Activated CD4-positive, alpha-beta T cell treated with anti-CD3 and anti-CD28 coated beads, Interleukin-2, amount 50 U/mL, for 24 hours (primary cell): ENCODE measurements around the gene GOLGA1.
A peak's percentile ranks its signal among the peaks of the same experiment; 100 is the strongest.
"Not testable (repeated sequence)": the region's sequence is repeated elsewhere in the genome, so short reads cannot be mapped to it uniquely, and the experiment has no call there.

Experiments used
- DNase-seq, 2 donors: peaks; one replicate each; pipeline ENCODE4 v3.0.0-alpha.2; 2020; ENCODE audit warnings: low read depth in 1 of 2, low spot score in 1 of 2

Gene GOLGA1, protein sequence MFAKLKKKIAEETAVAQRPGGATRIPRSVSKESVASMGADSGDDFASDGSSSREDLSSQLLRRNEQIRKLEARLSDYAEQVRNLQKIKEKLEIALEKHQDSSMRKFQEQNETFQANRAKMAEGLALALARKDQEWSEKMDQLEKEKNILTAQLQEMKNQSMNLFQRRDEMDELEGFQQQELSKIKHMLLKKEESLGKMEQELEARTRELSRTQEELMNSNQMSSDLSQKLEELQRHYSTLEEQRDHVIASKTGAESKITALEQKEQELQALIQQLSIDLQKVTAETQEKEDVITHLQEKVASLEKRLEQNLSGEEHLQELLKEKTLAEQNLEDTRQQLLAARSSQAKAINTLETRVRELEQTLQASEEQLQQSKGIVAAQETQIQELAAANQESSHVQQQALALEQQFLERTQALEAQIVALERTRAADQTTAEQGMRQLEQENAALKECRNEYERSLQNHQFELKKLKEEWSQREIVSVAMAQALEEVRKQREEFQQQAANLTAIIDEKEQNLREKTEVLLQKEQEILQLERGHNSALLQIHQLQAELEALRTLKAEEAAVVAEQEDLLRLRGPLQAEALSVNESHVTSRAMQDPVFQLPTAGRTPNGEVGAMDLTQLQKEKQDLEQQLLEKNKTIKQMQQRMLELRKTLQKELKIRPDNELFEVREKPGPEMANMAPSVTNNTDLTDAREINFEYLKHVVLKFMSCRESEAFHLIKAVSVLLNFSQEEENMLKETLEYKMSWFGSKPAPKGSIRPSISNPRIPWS

DNA sequence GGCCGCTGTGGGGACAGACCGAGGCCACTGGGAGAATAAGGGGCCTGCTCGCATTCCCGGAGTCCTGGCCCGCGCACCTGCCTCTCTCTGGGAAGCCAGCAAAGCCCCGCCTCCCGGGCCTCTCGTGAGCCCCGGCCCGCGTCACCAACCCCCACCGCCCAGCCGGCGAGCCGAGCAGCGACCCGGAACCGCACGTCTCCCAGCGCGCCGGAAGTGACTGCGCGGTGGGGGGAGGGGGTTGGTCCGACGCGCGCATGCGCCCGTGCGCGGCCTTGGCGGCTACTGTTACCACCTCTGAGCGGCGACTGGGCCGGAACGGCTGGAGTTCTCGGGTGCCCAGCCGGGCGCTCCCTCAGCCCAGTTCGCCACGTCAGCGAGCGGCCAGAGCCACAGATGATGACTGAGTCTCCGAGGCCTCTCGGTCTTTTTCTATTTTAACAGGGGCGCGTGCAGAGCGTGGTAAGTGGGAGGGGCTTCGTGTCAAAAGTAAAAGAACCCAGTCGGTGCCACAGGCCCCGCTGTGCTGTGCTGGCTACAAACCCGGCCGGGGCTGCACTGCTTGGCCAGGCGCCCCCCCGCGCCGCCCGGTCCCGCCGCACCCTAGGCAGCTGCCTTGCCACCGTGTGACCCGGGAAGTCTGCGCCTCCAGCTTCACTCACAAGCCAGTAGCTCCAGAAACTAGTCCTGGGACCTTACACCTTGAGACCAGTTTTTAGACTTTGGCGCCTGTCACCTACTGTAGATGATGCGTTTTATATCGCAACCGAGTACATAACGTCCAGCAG is at the start of gene GOLGA1:
TSS of gene GOLGA1 (minus strand) at position 190 of the 785 bp plus-strand sequence. CDS start 2,372 bp downstream, outside the sequence.
- peak; percentile 87 to 89 for DNase-seq

DNA sequence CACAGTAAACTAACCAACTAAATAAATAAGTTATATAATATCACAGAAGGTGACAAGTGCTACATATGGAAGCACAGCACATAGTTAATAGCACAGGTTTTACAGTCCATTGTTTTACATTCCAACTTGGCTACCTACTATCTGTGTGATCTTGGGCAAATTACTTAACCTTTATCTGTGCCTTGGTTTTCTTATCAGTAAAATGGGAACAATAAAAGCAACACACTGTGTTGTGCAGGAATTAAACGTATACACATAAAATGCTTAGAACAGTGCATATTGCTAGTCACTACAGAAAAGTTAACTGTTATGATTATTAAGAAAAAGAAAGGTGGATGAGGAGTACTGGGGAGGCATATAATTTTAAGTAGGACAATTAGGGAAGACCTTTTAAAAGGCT is 42.8 kb upstream of the GOLGA1 start:
- no peak for DNase-seq

DNA sequence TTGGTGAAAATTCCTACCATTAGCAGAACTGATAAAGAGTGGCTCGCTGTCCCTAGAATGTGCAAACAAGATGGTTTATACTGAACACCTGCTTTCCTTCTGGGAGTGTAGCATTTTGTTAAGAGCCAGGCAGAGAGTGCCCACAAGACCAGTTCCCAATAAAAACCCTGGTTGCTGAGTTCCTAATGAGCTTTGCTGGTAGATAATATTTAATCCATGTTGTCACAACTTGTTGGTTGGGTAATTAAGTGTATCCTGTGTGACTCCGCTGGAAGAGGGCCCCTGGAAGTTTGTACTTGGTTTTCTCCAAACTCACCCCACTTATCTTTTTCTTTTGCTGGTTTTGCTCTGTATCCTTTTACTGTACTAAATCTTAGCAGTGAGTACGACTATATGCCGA is 39.5 kb upstream of the GOLGA1 start:
- DNase-seq: no peak

DNA sequence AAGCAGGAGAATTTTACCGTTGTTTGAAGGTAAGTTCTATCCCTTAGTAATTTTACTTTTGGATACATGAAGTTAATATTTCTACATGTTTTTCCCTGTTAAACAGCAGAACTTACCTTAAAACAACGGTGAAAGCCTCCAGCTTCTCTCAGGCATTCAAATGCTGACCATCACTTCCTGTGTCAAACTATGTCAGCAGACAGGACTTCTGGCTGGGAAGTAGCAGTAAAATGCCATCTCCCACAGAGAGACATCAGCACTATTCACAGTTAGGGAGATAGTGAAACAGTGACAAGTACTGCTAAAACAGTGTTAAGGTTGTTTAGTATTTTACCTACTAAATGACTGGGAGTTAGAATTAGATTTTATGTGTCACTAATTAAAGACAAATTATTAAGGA is 34.2 kb upstream of the GOLGA1 start:
- DNase-seq: no peak

DNA sequence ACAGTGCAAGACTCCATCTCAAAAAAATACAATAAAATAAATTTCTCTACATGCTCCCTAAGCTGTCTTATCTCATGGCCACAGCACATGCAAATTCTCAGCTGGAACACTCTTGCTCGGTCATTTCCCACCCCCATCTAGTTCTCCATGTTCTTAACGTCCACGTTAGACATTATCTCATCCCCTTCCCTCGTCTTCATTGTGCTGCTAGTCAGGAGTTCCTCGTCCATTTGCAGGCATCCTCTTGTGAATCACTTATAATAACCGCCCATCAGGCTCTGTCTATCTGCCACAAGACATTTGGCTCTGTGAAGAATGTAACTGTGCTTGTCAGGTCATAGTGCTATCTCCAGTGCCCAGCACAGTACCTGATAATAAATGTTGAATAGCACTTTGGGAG is 32.9 kb upstream of the GOLGA1 start:
- no peak for DNase-seq

DNA sequence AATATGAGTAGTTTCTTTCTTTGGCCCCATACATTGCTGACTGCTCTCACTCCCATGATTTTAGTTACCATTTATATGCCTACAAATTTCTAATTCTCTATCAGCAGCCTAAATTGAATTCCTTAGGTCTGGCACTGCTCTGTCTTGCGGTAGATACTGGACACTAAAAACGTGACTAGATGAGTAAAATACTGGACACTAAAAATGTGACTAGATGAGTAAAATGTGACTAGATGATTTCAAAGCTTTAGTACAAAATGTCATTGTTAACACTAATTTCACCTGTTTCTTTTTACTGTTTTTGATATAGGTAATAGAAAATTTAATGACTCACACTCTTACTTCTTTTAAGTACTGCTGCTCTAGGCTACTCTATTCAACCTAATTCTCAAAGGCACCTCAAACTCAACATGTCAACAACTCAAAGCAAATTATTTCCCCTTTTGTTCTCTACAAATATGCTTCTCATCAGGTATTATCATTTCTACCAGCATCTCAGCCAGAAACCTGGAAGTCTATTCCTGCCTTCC is 31.4 kb upstream of the GOLGA1 start:
- no peak for DNase-seq

DNA sequence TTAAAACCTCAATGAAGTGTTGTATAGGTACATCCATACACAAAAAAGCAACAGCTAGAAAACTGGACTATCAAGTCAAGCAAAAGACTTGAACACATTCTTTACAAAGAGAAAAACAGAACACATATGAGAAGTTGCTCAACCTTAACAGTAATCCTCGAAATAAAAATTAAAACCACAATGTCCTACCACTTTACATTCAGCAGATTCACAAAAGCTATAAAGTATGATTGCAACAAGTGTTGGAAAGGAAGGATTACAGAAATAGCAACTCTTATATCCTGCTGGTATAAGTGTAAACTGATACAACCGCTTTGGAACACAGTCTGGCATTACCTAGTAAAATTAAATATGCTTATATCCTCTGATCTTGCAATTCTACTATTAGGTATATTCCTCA is 28.5 kb upstream of the GOLGA1 start:
- no peak for DNase-seq

DNA sequence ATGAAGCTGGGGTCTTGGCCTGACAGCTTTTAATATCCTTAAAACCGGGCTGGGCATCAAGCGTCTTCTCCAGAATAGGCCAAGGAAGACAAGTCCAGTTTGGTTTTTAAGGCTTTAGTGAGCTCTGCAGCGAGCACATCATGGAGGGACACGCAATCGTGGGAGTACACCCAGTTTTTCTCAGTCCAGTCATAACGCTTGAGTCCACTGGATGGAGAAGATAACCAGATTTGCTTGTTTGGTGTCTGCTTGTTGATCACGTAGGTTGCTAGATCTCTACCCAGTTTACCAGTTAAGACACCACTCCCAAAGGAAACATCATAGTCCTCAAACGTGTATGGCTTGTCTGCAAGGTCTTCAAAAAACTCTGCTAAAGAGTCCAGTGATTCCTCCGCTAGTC is 27.4 kb upstream of the GOLGA1 start:
- no peak for DNase-seq

DNA sequence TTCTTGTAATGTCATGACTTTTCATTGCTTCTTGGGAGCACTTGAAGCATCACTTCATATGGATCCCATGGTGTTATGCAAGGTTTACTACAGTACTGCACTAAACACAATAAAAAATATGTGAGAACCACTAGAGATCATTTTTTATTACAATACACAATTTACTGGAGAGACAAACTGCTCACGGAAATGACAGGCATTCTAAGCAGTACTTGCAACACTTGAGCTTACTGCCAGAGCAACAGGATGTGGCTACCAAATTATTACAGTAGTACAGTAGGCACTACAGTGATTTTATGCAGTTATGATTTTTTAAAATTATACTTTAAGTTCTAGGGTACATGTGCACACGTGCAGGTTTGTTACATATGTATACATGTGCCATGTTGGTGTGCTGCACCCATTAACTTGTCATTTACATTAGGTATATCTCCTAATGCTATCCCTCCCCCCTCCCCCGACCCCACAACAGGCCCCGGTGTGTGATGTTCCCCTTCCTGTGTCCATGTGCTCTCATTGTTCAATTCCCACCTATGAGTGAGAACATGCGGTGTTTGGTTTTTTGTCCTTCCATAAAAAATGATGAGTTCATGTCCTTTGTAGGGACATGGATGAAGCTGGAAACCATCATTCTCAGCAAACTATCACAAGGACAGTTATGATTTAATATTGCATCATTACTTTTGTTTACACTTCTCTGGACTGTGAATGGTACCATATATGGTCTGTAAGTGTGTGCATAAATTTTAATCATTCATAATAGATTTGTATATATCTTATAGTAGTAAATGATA is 25.1 kb upstream of the GOLGA1 start:
- DNase-seq: not testable (repeated sequence)

DNA sequence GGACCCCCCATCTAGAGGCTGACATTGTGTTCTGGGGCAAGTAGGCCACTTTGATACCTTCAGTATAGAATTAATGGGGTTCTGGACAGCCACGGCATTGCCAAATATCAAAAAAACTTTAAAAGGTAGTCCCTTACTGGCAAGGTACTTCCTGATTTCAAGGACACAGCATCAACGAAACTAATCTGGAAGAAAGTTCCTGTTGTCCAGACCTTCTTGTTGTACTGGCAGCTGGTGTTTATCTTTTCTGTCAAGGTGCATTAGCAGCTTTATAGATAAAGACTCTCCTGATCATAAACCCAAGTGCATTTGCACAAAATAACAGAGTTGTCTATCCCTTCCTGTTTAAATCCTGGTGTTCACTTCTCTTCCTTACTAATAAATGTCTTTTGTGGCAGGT is 23.7 kb upstream of the GOLGA1 start:
- DNase-seq: no peak

DNA sequence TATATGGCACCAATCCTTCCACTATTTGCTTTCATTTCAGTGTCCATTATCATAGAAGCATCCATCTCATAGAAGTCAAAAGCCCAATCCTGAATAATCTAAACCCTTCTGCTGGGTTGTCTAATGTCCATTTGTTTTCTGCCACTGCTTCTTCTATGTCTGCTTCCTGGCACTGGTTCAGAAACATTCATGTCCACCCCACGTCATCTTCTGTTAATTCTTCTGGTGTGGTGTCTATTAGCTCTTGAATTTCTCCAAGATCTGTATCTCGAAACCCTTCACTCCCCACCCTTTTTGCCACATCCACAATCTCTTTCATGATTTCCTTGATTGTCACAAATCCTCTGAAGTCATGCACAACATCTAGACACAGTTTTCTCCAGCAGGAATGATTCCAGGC is 23.2 kb upstream of the GOLGA1 start:
- DNase-seq: no peak

DNA sequence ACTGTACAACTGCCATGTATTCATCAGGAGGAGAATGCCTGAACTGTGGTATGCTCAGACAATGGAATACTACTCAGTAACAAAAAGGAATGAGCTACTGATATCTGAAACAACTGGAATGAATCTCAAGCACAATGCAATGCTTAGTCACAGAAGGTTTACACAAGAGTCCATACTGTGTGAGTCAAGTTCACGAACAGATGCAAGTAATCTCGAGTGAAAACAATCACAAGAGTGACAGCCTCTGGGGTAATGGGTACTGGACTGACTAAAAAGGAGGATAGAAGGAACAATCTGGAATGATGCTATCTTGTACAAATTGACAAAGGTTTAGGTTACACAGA is 19.5 kb upstream of the GOLGA1 start:
- DNase-seq: no peak

DNA sequence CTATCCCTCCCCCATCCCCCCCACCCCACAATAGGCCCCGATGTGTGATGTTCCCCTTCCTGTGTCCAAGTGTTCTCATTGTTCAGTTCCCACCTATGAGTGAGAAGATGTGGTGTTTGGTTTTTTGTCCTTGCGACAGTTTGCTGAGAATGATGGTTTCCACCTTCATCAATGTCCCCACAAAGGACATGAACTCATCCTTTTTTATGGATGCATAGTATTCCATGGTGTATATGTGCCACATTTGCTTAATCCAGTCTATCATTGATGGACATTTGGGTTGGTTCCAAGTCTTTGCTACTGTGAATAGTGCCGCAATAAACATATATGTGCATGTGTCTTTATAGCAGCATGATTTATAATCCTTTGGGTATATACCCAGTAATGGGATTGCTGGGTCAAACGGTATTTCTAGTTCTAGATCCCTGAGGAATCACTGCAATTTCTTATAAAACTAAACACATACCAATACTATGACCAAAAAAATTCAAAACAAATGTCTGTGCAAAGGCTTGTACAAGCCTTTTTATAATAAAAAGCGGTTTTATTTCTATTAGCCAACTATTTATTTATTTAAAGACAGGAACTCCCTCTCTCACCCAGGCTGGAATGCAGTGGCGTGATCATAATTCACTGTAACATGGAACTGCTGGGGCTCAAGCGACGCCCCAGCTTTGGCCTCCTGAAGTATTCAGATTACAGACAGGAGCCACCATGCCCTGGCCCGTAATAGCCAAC is 19.0 kb upstream of the GOLGA1 start:
- not testable (repeated sequence) for DNase-seq

DNA sequence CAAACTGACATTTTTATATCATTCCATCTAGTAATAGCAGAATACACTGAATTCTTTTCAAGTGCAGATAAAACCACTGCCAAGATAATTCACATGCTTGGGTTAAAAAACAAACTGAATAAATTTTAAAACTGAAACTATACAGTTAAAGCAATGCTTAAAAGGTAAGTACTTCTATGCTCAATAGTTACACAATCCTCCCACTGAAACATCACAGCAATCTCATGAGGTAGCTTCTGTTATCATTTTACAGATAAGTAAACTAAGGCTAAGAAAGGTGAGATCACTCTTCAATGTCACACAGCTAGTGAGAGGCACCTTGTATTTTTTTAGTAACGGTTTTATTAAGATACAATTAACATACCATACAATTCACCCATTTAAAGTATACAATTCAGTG is 13.4 kb upstream of the GOLGA1 start:
- DNase-seq: no peak

DNA sequence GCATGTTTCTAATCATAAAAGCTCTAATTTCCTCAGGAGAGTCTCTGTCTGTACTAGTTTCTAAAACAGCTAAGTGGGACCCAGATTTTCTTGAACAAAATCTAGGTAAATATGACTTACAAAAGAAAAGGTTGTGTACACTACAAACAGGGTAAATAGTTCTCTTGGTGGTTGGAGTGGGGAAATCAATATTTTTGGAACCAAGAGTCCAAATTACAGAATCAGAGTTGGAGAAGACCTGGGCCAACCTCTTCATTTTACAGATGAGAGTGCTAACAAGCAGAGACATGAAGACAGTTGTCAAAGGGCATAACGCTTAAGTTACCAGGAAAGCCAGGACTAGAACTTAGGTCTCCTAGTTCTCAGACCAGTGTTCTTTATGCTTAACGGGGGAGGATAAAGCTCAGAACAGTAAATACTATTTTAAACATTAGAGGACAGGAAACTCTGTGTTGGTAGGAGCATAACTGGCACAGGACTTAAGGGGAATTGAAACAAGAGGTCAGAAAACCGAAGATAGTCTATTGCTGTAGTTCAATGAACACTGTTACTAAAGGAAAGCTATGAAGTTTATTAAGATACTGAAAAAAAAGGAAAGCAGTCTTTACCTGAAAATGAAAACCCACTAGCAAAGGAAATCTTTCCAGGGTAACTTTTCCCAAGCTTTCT is 9.3 kb upstream of the GOLGA1 start:
- DNase-seq: no peak

DNA sequence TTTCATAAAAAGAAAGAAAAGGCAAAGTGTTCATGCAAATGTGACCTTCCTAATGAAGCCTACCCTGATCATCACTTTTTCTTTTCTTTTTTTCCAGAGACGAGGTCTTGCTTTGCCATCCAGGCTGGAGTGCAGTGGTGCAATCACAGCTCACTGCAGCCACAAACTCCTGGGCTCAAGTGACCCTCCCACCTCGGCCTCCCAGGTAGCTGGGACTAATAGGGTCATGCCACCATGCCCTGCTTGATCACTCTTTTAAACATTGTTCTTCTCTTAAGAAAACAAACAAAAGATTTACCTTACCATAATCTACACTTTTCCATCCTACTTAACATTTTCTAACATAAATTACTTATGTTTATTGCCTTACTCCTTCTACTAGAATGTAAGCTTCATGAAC is 8.5 kb upstream of the GOLGA1 start:
- DNase-seq: no peak

DNA sequence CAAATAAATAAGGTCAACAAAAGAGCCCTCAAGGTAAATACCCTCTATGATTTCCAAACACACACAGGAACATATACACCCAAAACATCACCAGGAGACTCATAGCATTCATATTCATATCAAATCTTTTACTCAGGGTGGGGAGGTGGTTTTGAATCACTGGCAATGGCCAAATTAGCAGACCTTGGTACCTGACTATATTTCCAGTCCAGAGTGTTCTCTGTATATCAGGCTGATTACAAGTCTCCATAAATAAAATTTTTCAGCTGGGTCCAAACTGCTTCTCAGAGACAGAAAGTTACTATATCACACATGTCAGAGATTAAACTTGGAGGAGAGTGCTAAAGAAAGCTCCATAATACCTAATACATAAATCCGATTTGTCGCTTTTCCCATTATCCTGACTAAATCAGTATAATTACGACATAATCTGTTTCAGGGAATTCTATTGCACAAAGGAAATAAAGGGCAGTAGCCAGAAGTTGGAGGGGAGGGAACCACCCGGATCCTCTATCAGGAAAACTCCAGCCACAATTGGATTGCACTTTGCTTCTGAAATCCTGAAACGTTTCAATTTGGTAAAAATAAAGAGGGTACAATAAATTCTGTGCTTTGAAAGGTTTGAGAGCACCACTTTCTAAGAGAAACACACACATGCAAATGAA is 7.0 kb upstream of the GOLGA1 start:
- DNase-seq: no peak

DNA sequence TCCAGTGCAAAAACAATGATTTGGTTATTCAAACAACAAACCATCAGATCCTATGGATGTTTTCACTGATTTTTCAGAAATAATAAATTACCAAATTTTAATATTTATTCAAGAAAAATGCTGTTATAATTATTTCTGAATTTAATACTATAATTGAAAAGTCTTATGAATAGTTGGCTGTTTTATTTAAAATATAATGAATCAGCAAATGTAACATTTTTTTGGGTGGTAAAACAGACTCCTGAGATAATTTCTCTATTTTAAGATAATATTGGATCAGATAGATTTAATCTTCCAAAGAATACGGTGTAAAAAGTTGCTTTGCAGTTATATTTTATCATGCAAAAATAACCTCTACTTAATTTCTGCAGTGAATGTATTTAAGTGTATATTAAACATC is 5.3 kb upstream of the GOLGA1 start:
- DNase-seq: no peak
